DND-41 (cell line): ENCODE results near the gene LDLRAP1.

ENCODE experiments used
- ATAC-seq: fragments of 200-7000 bp; cut with Tn5 transposase; 3 replicates; pipeline ENCODE4 v1.9.1; 2021; ENCODE audit warnings: low read depth; ENCODE audit not compliant: insufficient read depth
- DNase-seq: peaks from one replicate; pipeline ENCODE4 v3.0.0-alpha.2; 2020
- H2AFZ ChIP-seq: 2 replicates; pipeline ENCODE4 v1.6.0; 2012; ENCODE audit warnings: low read depth, low read length
- H3K27ac ChIP-seq: 2 replicates; pipeline ENCODE4 v1.5.1; 2012; ENCODE audit warnings: low read length, inconsistent platforms
- H3K27me3 ChIP-seq: fragments of 200-600 bp; sonication (generic); 2 replicates; pipeline ENCODE4 v1.6.0; 2012; ENCODE audit warnings: low read length, mild to moderate bottlenecking, inconsistent platforms; ENCODE audit not compliant: insufficient read depth, poor library complexity
- H3K36me3 ChIP-seq: 2 replicates; pipeline ENCODE4 v1.5.1; 2012; ENCODE audit warnings: low read length, inconsistent platforms; ENCODE audit not compliant: insufficient read depth
- H3K4me1 ChIP-seq: 2 replicates; pipeline ENCODE4 v1.5.1; 2012; ENCODE audit warnings: mild to moderate bottlenecking, low read length; ENCODE audit not compliant: insufficient read depth
- H3K4me2 ChIP-seq: 2 replicates; pipeline ENCODE4 v1.6.0; 2012; ENCODE audit warnings: mild to moderate bottlenecking, moderate library complexity, low read length, inconsistent platforms; ENCODE audit not compliant: insufficient read depth
- H3K4me3 ChIP-seq, 2 experiments: fragments of 200-600 bp in 1 of 2; shearing (Covaris generic) in 1 of 2; 2 replicates each; pipeline ENCODE4 v1.5.1; 2012 to 2016; ENCODE audit warnings: inconsistent platforms in 2 of 2, low read length in 2 of 2, mild to moderate bottlenecking in 2 of 2, low read depth in 1 of 2, moderate library complexity in 1 of 2
- H3K79me2 ChIP-seq: 2 replicates; pipeline ENCODE4 v1.6.0; 2012; ENCODE audit warnings: low read length, inconsistent platforms; ENCODE audit not compliant: insufficient read depth
- H3K9ac ChIP-seq: 2 replicates; pipeline ENCODE4 v1.6.0; 2012; ENCODE audit warnings: low read depth, mild to moderate bottlenecking, inconsistent platforms, low read length, moderate library complexity
- H3K9me3 ChIP-seq: 2 replicates; pipeline ENCODE4 v1.5.1; 2012; ENCODE audit warnings: low read length, moderate library complexity, mild to moderate bottlenecking, inconsistent platforms; ENCODE audit not compliant: insufficient read depth, severe bottlenecking
- H4K20me1 ChIP-seq: 2 replicates; pipeline ENCODE4 v1.6.0; 2012; ENCODE audit warnings: low read length; ENCODE audit not compliant: insufficient read depth
- EZH2 ChIP-seq: IDR thresholded peaks from 3 replicates; pipeline ENCODE4 v1.6.1; 2012; ENCODE audit warnings: borderline replicate concordance, low read depth, mild to moderate bottlenecking, moderate library complexity, low read length, inconsistent platforms; ENCODE audit not compliant: severe bottlenecking
- TF ChIP-seq, protein P1 (sequence below): IDR thresholded peaks from 2 replicates; pipeline ENCODE4 v1.5.1; 2012; ENCODE audit warnings: borderline replicate concordance, low read length, moderate library complexity, mild to moderate bottlenecking; ENCODE audit not compliant: poor library complexity, severe bottlenecking; ENCODE audit errors: extremely low read depth

Gene LDLRAP1, protein sequence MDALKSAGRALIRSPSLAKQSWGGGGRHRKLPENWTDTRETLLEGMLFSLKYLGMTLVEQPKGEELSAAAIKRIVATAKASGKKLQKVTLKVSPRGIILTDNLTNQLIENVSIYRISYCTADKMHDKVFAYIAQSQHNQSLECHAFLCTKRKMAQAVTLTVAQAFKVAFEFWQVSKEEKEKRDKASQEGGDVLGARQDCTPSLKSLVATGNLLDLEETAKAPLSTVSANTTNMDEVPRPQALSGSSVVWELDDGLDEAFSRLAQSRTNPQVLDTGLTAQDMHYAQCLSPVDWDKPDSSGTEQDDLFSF

GRCh38 chr1:25543425-25544242 is at the start of gene LDLRAP1:
LDLRAP1 (plus strand) TSS chr1:25543606; CDS start chr1:25543699, 93 bp downstream.
- no peak within 1 kb of the TSS for H3K9ac ChIP-seq
- no peaks in the 10 kb centered on the region for H3K9me3 ChIP-seq
- H3K27ac ChIP-seq, result no peak within 1 kb of the TSS
- no peak for ATAC-seq
- H4K20me1 ChIP-seq, result peaks cover 5% of the 10 kb centered on the region; the same call in 1 of the 2 replicates
- H3K79me2 ChIP-seq, result no peaks in the 10 kb centered on the region
- no peaks in the 10 kb centered on the region for H3K36me3 ChIP-seq
- no peak within 1 kb of the TSS for H2AFZ ChIP-seq
- TF ChIP-seq, protein P1, sequence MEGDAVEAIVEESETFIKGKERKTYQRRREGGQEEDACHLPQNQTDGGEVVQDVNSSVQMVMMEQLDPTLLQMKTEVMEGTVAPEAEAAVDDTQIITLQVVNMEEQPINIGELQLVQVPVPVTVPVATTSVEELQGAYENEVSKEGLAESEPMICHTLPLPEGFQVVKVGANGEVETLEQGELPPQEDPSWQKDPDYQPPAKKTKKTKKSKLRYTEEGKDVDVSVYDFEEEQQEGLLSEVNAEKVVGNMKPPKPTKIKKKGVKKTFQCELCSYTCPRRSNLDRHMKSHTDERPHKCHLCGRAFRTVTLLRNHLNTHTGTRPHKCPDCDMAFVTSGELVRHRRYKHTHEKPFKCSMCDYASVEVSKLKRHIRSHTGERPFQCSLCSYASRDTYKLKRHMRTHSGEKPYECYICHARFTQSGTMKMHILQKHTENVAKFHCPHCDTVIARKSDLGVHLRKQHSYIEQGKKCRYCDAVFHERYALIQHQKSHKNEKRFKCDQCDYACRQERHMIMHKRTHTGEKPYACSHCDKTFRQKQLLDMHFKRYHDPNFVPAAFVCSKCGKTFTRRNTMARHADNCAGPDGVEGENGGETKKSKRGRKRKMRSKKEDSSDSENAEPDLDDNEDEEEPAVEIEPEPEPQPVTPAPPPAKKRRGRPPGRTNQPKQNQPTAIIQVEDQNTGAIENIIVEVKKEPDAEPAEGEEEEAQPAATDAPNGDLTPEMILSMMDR, result no peak
- no peak for TF ChIP-seq EZH2
- no peaks in the 10 kb centered on the region for H3K4me1 ChIP-seq
- H3K4me2 ChIP-seq, result no peak within 1 kb of the TSS
- peaks cover 3% of the 10 kb centered on the region for H3K27me3 ChIP-seq
- no peak for DNase-seq
- no peak within 1 kb of the TSS for H3K4me3 ChIP-seq

DNA sequence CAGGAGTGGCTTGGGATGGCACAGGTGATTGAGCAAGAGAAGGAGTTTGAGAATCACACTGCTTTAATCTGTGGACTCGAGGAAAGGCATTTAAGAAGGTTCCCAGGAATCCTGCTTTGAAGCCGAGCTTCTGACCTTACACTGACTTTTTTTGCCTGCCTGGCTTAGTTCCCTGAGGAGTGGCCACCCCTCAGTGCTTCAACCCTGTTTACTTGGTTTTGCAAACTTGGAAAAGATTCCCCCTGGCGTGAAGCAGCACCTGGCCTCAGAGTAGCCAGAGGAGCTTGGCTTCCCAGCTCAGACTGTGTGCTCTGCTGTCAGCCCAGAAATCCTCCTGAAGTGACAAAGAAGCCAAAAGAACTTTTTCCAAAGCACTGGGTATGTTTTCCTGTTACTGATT is 48.5 kb upstream of the LDLRAP1 start:
- H3K4me1 ChIP-seq, result no peaks in the 10 kb centered on the region
- 0 out of 2 replicates have a peak, but pooled peaks cover 4% of the 10 kb centered on the region for H4K20me1 ChIP-seq
- no peak for ATAC-seq
- no peak overlapping the region for H3K9ac ChIP-seq
- no peaks in the 10 kb centered on the region for H3K27me3 ChIP-seq
- no peaks in the 10 kb centered on the region for H3K9me3 ChIP-seq
- H3K27ac ChIP-seq, result no peak overlapping the region
- DNase-seq, result no peak
- no peak overlapping the region for H3K4me2 ChIP-seq
- H2AFZ ChIP-seq, result no peak overlapping the region
- no peaks in the 10 kb centered on the region for H3K79me2 ChIP-seq
- H3K4me3 ChIP-seq, result no peak overlapping the region
- no peak for TF ChIP-seq EZH2
- TF ChIP-seq, protein P1, result no peak
- H3K36me3 ChIP-seq, result peaks cover 84% of the 10 kb centered on the region

DNA sequence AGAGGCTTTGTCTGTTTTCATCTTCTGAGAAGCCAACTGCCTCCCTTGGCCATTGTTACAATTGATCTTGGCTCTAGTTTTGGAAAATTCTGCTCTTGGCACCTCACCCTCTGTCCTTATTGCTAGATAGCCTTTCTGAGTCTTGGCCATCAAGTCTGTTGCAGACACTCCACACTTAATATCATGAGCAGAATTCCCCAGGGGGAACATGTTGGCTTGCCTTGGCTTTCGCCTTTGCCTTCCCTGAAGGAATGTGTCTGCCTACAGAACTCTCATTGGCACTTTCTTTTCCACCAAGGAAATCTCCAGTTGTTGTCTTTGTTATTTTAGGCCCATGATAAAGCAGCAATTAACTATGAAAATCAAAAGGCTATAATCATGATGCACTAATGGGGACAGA is 42.7 kb upstream of the LDLRAP1 start:
- H3K36me3 ChIP-seq, result peaks cover 58% of the 10 kb centered on the region
- no peak overlapping the region for H3K27ac ChIP-seq
- TF ChIP-seq, protein P1, result no peak
- no peak for TF ChIP-seq EZH2
- ATAC-seq (no peak), DNase-seq (no peak)
- no peaks in the 10 kb centered on the region for H3K27me3 ChIP-seq
- H3K9ac ChIP-seq, result no peak overlapping the region
- no peaks in the 10 kb centered on the region for H3K79me2 ChIP-seq
- H3K4me1 ChIP-seq, result no peaks in the 10 kb centered on the region
- peaks cover 4% of the 10 kb centered on the region; the same call in 1 of the 2 replicates for H4K20me1 ChIP-seq
- H3K4me3 ChIP-seq, result no peak overlapping the region
- no peaks in the 10 kb centered on the region for H3K9me3 ChIP-seq
- no peak overlapping the region for H3K4me2 ChIP-seq
- no peak overlapping the region for H2AFZ ChIP-seq
